Mesendoderm (in vitro differentiated cells): Measurements from ENCODE around the gene TOMM5.

Experiments used
- DNase-seq: peaks from one replicate; pipeline ENCODE4 v3.0.0; 2013
- H2AK5ac ChIP-seq: 2 replicates; pipeline ENCODE4 v1.6.1; 2013; ENCODE audit warnings: low read length, inconsistent platforms
- H2BK120ac ChIP-seq: 2 replicates; pipeline ENCODE4 v1.6.1; 2013; ENCODE audit warnings: low read depth, mild to moderate bottlenecking, low read length, moderate library complexity, mixed read lengths
- H2BK15ac ChIP-seq: replicated peaks from 2 replicates; pipeline ENCODE4 v1.6.1; 2013; ENCODE audit warnings: low read depth, mild to moderate bottlenecking, moderate library complexity
- H2BK5ac ChIP-seq: 2 replicates; pipeline ENCODE4 v1.6.1; 2013; ENCODE audit warnings: low read length, inconsistent platforms
- H3K18ac ChIP-seq: 2 replicates; pipeline ENCODE4 v1.6.1; 2013; ENCODE audit warnings: mild to moderate bottlenecking, low read length, mixed read lengths
- H3K23ac ChIP-seq: one replicate; pipeline ENCODE4 v1.6.1; 2013; ENCODE audit warnings: low read length
- H3K27ac ChIP-seq: 2 replicates; pipeline ENCODE4 v1.5.1; 2013; ENCODE audit warnings: low read depth, mild to moderate bottlenecking, inconsistent platforms, low read length, moderate library complexity
- H3K27me3 ChIP-seq: 2 replicates; pipeline ENCODE4 v1.6.1; 2013; ENCODE audit warnings: low read length, control low read depth, mild to moderate bottlenecking, inconsistent platforms; ENCODE audit not compliant: insufficient read depth, poor library complexity
- H3K36me3 ChIP-seq: 2 replicates; pipeline ENCODE4 v1.6.1; 2013; ENCODE audit warnings: low read length, inconsistent platforms; ENCODE audit not compliant: control insufficient read depth, insufficient read depth
- H3K4ac ChIP-seq: one replicate; pipeline ENCODE4 v1.6.1; 2013; ENCODE audit warnings: low read depth, mild to moderate bottlenecking, low read length, moderate library complexity
- H3K4me1 ChIP-seq: 2 replicates; pipeline ENCODE4 v1.6.1; 2013; ENCODE audit warnings: low read depth, low read length, inconsistent platforms; ENCODE audit not compliant: control insufficient read depth
- H3K4me2 ChIP-seq: 2 replicates; pipeline ENCODE4 v1.6.1; 2013; ENCODE audit warnings: low read length
- H3K4me3 ChIP-seq: 2 replicates; pipeline ENCODE4 v1.5.1; 2013; ENCODE audit warnings: mild to moderate bottlenecking, low read length
- H3K56ac ChIP-seq: one replicate; pipeline ENCODE4 v1.6.1; 2013; ENCODE audit warnings: low read length
- H3K79me1 ChIP-seq: 2 replicates; pipeline ENCODE4 v1.6.1; 2013; ENCODE audit warnings: low read length, inconsistent platforms
- H3K79me2 ChIP-seq: 2 replicates; pipeline ENCODE4 v1.6.1; 2013; ENCODE audit warnings: mild to moderate bottlenecking, low read length; ENCODE audit not compliant: control insufficient read depth, insufficient read depth
- H3K9ac ChIP-seq: 2 replicates; pipeline ENCODE4 v1.6.1; 2013; ENCODE audit warnings: low read length, inconsistent platforms
- H4K5ac ChIP-seq: one replicate; pipeline ENCODE4 v1.6.1; 2013; ENCODE audit warnings: low read length
- H4K8ac ChIP-seq: one replicate; pipeline ENCODE4 v1.6.1; 2013; ENCODE audit warnings: low read depth, mild to moderate bottlenecking, control low read depth, low read length, moderate library complexity
- WGBS: extraction: QIAGEN DNeasy Blood & Tissue Kit; methylation state at CpG from one replicate; pipeline ENCODE4 v1.1.7; 2013; ENCODE audit warnings: low lambda C conversion rate, missing lambda C conversion rate; ENCODE audit not compliant: insufficient coverage; ENCODE audit errors: extremely low coverage; 5-methylcytosine and 5-hydroxymethylcytosine counted together

TOMM5 gene

GRCh38 chr9:37575921-37576721, 16.3 kb downstream of the TOMM5 start, which contains the start of gene FBXO10:
Gene FBXO10, minus strand, starts transcription at chr9:37576380. Its CDS starts 34,612 bp downstream, at chr9:37541768.
- Histone ChIP-seq H3K36me3 (peaks cover 1% of the 10 kb centered on the region), H4K8ac (peak within 1 kb of the TSS; percentile 58), H4K5ac (no peak within 1 kb of the TSS), H3K56ac (peak within 1 kb of the TSS; percentile 88), H3K23ac (peak within 1 kb of the TSS; percentile 38), H2BK15ac (no peak within 1 kb of the TSS), H3K18ac (peak within 1 kb of the TSS; percentile 85), H3K4ac (peak within 1 kb of the TSS; percentile 87), H3K79me2 (no peaks in the 10 kb centered on the region), H3K79me1 (peaks cover 5% of the 10 kb centered on the region), H3K27me3 (no peaks in the 10 kb centered on the region), H3K4me3 (peak within 1 kb of the TSS; percentile 70), H3K4me1 (no peaks in the 10 kb centered on the region), H3K9ac (peak within 1 kb of the TSS; percentile 79), H2AK5ac (no peak within 1 kb of the TSS), H3K4me2 (peak within 1 kb of the TSS; percentile 83), H3K27ac (peak within 1 kb of the TSS; percentile 51), H2BK5ac (no peak within 1 kb of the TSS), H2BK120ac (peak within 1 kb of the TSS; percentile 46)
- peak; percentile 81 for DNase-seq
- WGBS: no CpG with 5 or more reads among the region's 81 CpGs

- Histone ChIP-seq H3K18ac (peak overlapping the region; percentile 85), H2AK5ac (no peak overlapping the region), H3K4me3 (peak overlapping the region; percentile 70), H3K36me3 (peaks cover under 1% of the 10 kb centered on the region), H3K9ac (peak overlapping the region; percentile 79), H3K23ac (peak overlapping the region; percentile 38), H2BK120ac (peak overlapping the region; percentile 46), H3K56ac (peak overlapping the region; percentile 88), H2BK15ac (no peak overlapping the region), H3K27me3 (no peaks in the 10 kb centered on the region), H4K8ac (no peak overlapping the region), H3K27ac (peak overlapping the region; percentile 51), H3K79me2 (no peaks in the 10 kb centered on the region), H3K79me1 (peaks cover 4% of the 10 kb centered on the region), H2BK5ac (no peak overlapping the region), H3K4me2 (peak overlapping the region; percentile 83), H4K5ac (no peak overlapping the region), H3K4me1 (no peaks in the 10 kb centered on the region), H3K4ac (no peak overlapping the region)
- no peak for DNase-seq
- no CpG with 5 or more reads among the region's 5 CpGs for WGBS
These were observed 16.9 kb downstream of the TOMM5 start for GRCh38 chr9:37575511-37575914.

- no CpG with 5 or more reads among the region's 5 CpGs for WGBS
- H2BK15ac ChIP-seq: no peak overlapping the region
- H3K27ac ChIP-seq: peak overlapping the region; percentile 1
- H4K8ac ChIP-seq: no peak overlapping the region
- no peak overlapping the region for H3K4me2 ChIP-seq
- H3K4ac ChIP-seq: no peak overlapping the region
- no peak overlapping the region for H3K18ac ChIP-seq
- H3K56ac ChIP-seq: peak overlapping the region; percentile 22
- no peaks in the 10 kb centered on the region for H3K27me3 ChIP-seq
- H2AK5ac ChIP-seq: no peak overlapping the region
- no peak for DNase-seq
- H2BK5ac ChIP-seq: no peak overlapping the region
- no peaks in the 10 kb centered on the region for H3K4me1 ChIP-seq
- H3K23ac ChIP-seq: peak overlapping the region; percentile 52
- no peak overlapping the region for H2BK120ac ChIP-seq
- H3K9ac ChIP-seq: peak overlapping the region; percentile 79
- H3K79me2 ChIP-seq: no peaks in the 10 kb centered on the region
- no peak overlapping the region for H4K5ac ChIP-seq
- no peak overlapping the region for H3K4me3 ChIP-seq
- H3K36me3 ChIP-seq: no peaks in the 10 kb centered on the region
- peaks cover 4% of the 10 kb centered on the region for H3K79me1 ChIP-seq
These were observed 17.4 kb downstream of the TOMM5 start for GRCh38 chr9:37575001-37575400.

GRCh38 chr9:37574241-37574721, 18.1 kb downstream of the TOMM5 start:
- no peak overlapping the region for H3K56ac ChIP-seq
- no peak overlapping the region for H2AK5ac ChIP-seq
- peak; percentile 73 for DNase-seq
- no peaks in the 10 kb centered on the region for H3K36me3 ChIP-seq
- no peak overlapping the region for H4K8ac ChIP-seq
- H3K18ac ChIP-seq: no peak overlapping the region
- no peak overlapping the region for H3K9ac ChIP-seq
- H3K79me1 ChIP-seq: peaks cover 4% of the 10 kb centered on the region
- H3K4me3 ChIP-seq: no peak overlapping the region
- no peaks in the 10 kb centered on the region for H3K27me3 ChIP-seq
- no peak overlapping the region for H3K23ac ChIP-seq
- no CpG with 5 or more reads among the region's 5 CpGs for WGBS
- no peaks in the 10 kb centered on the region for H3K4me1 ChIP-seq
- no peak overlapping the region for H4K5ac ChIP-seq
- H3K4ac ChIP-seq: no peak overlapping the region
- peak overlapping the region; percentile 1 for H3K27ac ChIP-seq
- no peaks in the 10 kb centered on the region for H3K79me2 ChIP-seq
- H2BK15ac ChIP-seq: no peak overlapping the region
- H3K4me2 ChIP-seq: no peak overlapping the region
- H2BK5ac ChIP-seq: no peak overlapping the region
- H2BK120ac ChIP-seq: no peak overlapping the region

- H3K4me2 ChIP-seq: no peak overlapping the region
- no peak overlapping the region for H2BK120ac ChIP-seq
- H3K36me3 ChIP-seq: no peaks in the 10 kb centered on the region
- H2BK5ac ChIP-seq: no peak overlapping the region
- H3K56ac ChIP-seq: no peak overlapping the region
- no peak overlapping the region for H4K8ac ChIP-seq
- no peak overlapping the region for H3K27ac ChIP-seq
- no peak overlapping the region for H2AK5ac ChIP-seq
- H3K27me3 ChIP-seq: no peaks in the 10 kb centered on the region
- DNase-seq: no peak
- H3K4me1 ChIP-seq: no peaks in the 10 kb centered on the region
- H3K4me3 ChIP-seq: no peak overlapping the region
- no peak overlapping the region for H4K5ac ChIP-seq
- no peak overlapping the region for H3K23ac ChIP-seq
- H3K18ac ChIP-seq: no peak overlapping the region
- peaks cover 4% of the 10 kb centered on the region for H3K79me1 ChIP-seq
- no peak overlapping the region for H3K4ac ChIP-seq
- no peaks in the 10 kb centered on the region for H3K79me2 ChIP-seq
- H2BK15ac ChIP-seq: no peak overlapping the region
- WGBS: no CpG with 5 or more reads among the region's 1 CpG
- no peak overlapping the region for H3K9ac ChIP-seq
These were observed 21.1 kb downstream of the TOMM5 start for GRCh38 chr9:37571282-37571681.
